Endothelial cell of umbilical vein (primary cell): ENCODE measurements around the gene SLC27A4.

Source experiments
- EZH2 ChIP-seq: IDR thresholded peaks from 2 replicates; pipeline ENCODE4 v1.6.1; 2012; ENCODE audit warnings: borderline replicate concordance, low read depth, mild to moderate bottlenecking, moderate library complexity, low read length, inconsistent platforms; ENCODE audit not compliant: severe bottlenecking
- JUN ChIP-seq: IDR thresholded peaks from 2 replicates; pipeline ENCODE4 v1.6.1; 2011; ENCODE audit warnings: borderline replicate concordance, low read depth; ENCODE audit not compliant: insufficient read length, insufficient read depth
- POLR2A ChIP-seq: IDR thresholded peaks from 2 replicates; pipeline ENCODE4 v1.6.1; 2012; ENCODE audit warnings: low read depth, mild to moderate bottlenecking, control low read depth, low read length
- POLR2AphosphoS5 ChIP-seq: IDR thresholded peaks from 2 replicates; pipeline ENCODE4 v1.6.1; 2012; ENCODE audit warnings: low read depth, mild to moderate bottlenecking, control low read depth, low read length, moderate library complexity; ENCODE audit not compliant: insufficient read depth
- TF ChIP-seq, protein P1 (sequence below), 2 donors: IDR thresholded peaks; 1 replicate in 1 of 2; 2 replicates in 1 of 2; pipeline ENCODE4 v1.5.1; 2011; ENCODE audit warnings: low read length in 2 of 2, mild to moderate bottlenecking in 2 of 2, moderate library complexity in 2 of 2, control low read depth in 1 of 2, inconsistent platforms in 1 of 2, low read depth in 1 of 2; ENCODE audit not compliant: insufficient read depth in 1 of 2; ENCODE audit errors: extremely low read depth in 1 of 2

DNA sequence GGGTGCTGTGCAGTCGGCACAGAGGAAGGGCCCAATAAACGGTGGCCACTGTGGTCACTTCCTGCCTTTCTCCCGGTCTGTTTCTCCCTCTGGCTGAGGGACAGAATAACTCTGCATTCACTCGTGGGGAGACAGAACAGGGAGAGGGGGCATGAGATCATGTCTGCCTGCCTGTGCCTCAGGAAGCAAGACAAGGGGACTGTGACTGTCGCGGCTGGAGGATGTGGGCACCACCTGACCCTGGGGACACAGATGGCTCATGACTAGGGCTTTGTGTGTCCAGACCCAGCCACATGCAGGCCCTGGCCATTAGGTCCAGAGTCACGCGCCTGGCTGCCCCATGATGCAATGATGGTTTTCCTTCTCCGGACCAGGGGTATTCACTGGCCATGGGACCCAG, 23.9 kb upstream of the SLC27A4 start:
- TF ChIP-seq, protein P1, sequence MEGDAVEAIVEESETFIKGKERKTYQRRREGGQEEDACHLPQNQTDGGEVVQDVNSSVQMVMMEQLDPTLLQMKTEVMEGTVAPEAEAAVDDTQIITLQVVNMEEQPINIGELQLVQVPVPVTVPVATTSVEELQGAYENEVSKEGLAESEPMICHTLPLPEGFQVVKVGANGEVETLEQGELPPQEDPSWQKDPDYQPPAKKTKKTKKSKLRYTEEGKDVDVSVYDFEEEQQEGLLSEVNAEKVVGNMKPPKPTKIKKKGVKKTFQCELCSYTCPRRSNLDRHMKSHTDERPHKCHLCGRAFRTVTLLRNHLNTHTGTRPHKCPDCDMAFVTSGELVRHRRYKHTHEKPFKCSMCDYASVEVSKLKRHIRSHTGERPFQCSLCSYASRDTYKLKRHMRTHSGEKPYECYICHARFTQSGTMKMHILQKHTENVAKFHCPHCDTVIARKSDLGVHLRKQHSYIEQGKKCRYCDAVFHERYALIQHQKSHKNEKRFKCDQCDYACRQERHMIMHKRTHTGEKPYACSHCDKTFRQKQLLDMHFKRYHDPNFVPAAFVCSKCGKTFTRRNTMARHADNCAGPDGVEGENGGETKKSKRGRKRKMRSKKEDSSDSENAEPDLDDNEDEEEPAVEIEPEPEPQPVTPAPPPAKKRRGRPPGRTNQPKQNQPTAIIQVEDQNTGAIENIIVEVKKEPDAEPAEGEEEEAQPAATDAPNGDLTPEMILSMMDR (IDR thresholded peaks at IDR 0.05; ENCODE audit: extremely low read depth in 1 of 2, insufficient read depth in 1 of 2, low read depth in 1 of 2, low read length in 2 of 2): no peak
- TF ChIP-seq POLR2A: no peak
- TF ChIP-seq EZH2: no peak
- TF ChIP-seq JUN: no peak
- TF ChIP-seq POLR2AphosphoS5: no peak
